ENCODE data around the gene GPAM.
"Not testable (repeated sequence)": the region's sequence is repeated elsewhere in the genome, so short reads cannot be mapped to it uniquely, and the experiment has no call there.

GPAM gene

DNA sequence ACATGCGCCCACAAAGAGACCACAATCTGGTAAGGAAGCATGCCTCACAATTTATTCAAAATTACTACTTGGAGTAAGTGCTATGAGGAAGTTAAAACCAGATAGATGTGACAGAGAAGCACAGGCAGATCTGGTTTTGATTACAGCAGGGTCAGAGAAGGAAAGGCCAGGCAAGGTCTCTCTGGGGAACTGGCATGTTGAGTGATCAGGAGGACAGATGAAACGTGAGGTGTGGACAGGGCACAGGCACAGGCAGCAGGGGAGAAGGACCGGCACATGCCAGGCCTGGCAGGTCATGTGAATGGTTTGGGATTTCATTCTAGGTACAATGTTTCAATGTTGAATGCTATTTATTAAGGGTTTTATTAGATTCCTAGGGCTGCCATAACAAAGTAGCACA is 51.6 kb downstream of the GPAM start:
- DNase-seq = no peak

DNA sequence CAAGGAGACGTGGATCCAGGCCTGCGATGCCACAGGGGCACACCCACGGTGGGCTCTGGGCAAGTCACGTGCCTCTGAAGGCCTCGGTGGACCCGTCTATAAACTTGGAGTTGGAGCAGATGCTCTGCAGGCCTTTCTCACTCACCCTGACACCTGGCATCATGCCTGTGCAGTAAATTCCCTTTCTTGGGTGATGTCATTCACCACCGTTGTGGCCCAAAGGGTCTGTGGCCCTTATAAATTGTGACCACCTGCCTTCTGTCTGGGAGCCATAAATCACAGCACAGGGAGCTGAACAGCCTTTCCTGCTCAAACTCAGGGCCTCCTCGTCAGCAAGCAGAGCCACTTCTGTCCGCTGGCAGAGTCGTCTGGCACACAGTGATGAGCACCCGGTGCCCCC is 52.2 kb downstream of the GPAM start:
- DNase-seq = no peak

GRCh38 chr10:112126901-112127300 is 56.7 kb downstream of the GPAM start:
- DNase-seq = no peak

DNA sequence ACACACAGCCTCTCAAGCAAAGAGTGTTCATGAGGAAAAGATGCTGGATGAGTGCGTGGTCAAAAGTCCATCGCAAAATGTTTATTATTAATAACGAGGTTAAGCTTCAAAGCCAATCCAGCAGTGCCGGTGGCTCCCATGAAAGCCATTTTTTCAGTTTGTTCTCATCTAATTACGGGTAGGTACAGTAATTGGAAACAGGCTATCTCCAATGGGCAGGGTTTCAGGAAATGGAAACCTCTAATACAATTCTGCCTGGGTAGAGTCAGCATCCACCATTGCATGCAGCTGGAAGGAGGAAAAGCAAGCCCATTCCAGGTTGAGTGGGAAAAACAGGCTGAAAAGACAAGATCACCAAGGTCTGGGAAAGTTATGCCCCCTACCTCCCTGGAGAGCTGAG is 57.4 kb downstream of the GPAM start:
- DNase-seq = no peak

DNA sequence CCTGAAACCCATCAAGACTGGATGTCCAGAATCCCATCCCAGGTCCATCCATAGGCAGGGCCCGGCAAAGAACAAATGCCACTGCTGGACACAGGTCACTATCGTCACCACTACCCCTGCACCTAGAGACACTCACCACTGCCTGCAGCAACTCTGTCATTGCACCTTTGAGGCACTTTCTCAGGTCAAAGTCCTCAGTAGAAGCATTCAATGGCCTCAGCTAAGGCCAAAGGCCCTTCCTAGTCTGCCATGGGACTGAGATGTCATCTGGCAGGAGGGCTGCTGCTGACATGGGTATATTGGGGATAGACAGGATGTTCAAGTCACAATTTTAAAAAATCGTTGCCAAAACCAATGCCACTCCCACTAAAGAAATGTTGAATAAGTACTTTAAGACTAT is 58.7 kb downstream of the GPAM start:
- DNase-seq = no peak

GRCh38 chr10:112122827-112123226 is 60.7 kb downstream of the GPAM start:
- DNase-seq = no peak

- DNase-seq = no peak
Observed at GRCh38 chr10:112120491-112120890, 63.1 kb downstream of the GPAM start.

DNA sequence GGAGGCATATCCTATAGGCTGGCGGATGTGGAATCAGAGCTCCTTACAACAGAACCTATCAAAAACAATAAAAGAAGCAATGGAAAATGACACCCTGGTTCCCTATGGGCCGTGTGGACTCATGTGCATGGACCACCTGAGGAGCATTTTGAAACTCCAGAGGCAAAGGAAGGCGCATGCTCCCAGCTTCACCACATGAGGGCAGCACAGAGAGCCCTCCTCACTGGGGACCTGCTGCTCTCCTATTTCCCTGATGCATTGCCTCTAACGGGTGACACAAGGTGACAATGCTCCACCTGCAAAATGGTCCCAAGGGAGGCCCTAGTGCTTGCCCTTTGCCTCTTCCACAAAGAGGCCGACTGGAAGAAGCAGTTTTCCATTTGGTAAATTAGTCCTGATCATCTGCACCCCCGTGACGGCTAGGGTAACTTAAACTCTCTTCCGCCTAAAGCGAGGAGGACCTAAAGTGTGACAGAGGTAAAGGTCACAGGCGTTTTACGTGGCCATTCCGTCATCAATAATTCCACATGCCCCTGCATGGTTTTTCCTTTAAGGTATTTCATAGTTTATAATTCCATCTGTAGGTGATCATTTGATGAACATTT is 67.7 kb downstream of the GPAM start:
- no peak for DNase-seq

- not testable (repeated sequence) for DNase-seq
Observed at GRCh38 chr10:112109779-112110178, 73.8 kb downstream of the GPAM start.

All from activated CD4-positive, alpha-beta T cell treated with anti-CD3 and anti-CD28 coated beads for 1 hour (primary cell).